ENCODE measurements around the gene CCDC80.

The CCDC80 gene

GRCh38 chr3:112649478-112649735, 8.5 kb upstream of the CCDC80 start:
- Histone ChIP-seq H3K27me3 (ENCODE audit: insufficient read depth, poor library complexity, severe bottlenecking) (no peaks in the 10 kb centered on the region), H3K27ac (replicated peaks) (no peak overlapping the region), H3K4me3 (replicated peaks; ENCODE audit: insufficient read depth, low read length) (no peak overlapping the region)
- no peak for TF ChIP-seq SPI1 (IDR thresholded peaks at IDR 0.05; ENCODE audit: borderline replicate concordance, low read depth)
- TF ChIP-seq POLR2AphosphoS5 (IDR thresholded peaks at IDR 0.05; ENCODE audit: low read depth), result no peak
- TF ChIP-seq GABPA (IDR thresholded peaks at IDR 0.05; ENCODE audit: low read depth), result no peak
- TF ChIP-seq REST (IDR thresholded peaks at IDR 0.05; ENCODE audit: insufficient replicate concordance, low read depth), result no peak
- TF ChIP-seq CTCF (IDR thresholded peaks at IDR 0.05; ENCODE audit: insufficient read depth, low read length), result no peak
- no peak for DNase-seq (ENCODE audit: low read depth in 1 of 2, low spot score in 1 of 2)

GRCh38 chr3:112647122-112647521, 6.2 kb upstream of the CCDC80 start:
- Histone ChIP-seq H3K27ac (replicated peaks) (no peak overlapping the region), H3K4me3 (replicated peaks; ENCODE audit: insufficient read depth, low read length) (no peak overlapping the region), H3K27me3 (ENCODE audit: insufficient read depth, poor library complexity, severe bottlenecking) (no peaks in the 10 kb centered on the region)
- no peak for DNase-seq (ENCODE audit: low read depth in 1 of 2, low spot score in 1 of 2)
- TF ChIP-seq CTCF (IDR thresholded peaks at IDR 0.05; ENCODE audit: insufficient read depth, low read length), result no peak
- TF ChIP-seq REST (IDR thresholded peaks at IDR 0.05; ENCODE audit: insufficient replicate concordance, low read depth), result no peak
- TF ChIP-seq POLR2AphosphoS5 (IDR thresholded peaks at IDR 0.05; ENCODE audit: low read depth), result no peak
- TF ChIP-seq GABPA (IDR thresholded peaks at IDR 0.05; ENCODE audit: low read depth), result no peak
- no peak for TF ChIP-seq SPI1 (IDR thresholded peaks at IDR 0.05; ENCODE audit: borderline replicate concordance, low read depth)

GRCh38 chr3:112646623-112647022, 5.7 kb upstream of the CCDC80 start:
- H3K27ac ChIP-seq (replicated peaks), result no peak overlapping the region
- H3K27me3 ChIP-seq (ENCODE audit: insufficient read depth, poor library complexity, severe bottlenecking), result no peaks in the 10 kb centered on the region
- TF ChIP-seq POLR2AphosphoS5 (IDR thresholded peaks at IDR 0.05; ENCODE audit: low read depth), result no peak
- no peak for DNase-seq (ENCODE audit: low read depth in 1 of 2, low spot score in 1 of 2)
- no peak overlapping the region for H3K4me3 ChIP-seq (replicated peaks; ENCODE audit: insufficient read depth, low read length)

- TF ChIP-seq POLR2AphosphoS5 (IDR thresholded peaks at IDR 0.05; ENCODE audit: low read depth) (no peak), REST (IDR thresholded peaks at IDR 0.05; ENCODE audit: insufficient replicate concordance, low read depth) (no peak), SPI1 (IDR thresholded peaks at IDR 0.05; ENCODE audit: borderline replicate concordance, low read depth) (no peak), GABPA (IDR thresholded peaks at IDR 0.05; ENCODE audit: low read depth) (no peak), CTCF (IDR thresholded peaks at IDR 0.05; ENCODE audit: insufficient read depth, low read length) (no peak)
- no peak overlapping the region for H3K27ac ChIP-seq (replicated peaks)
- H3K4me3 ChIP-seq (replicated peaks; ENCODE audit: insufficient read depth, low read length), result no peak overlapping the region
- H3K27me3 ChIP-seq (ENCODE audit: insufficient read depth, poor library complexity, severe bottlenecking), result no peaks in the 10 kb centered on the region
- no peak for DNase-seq (ENCODE audit: low read depth in 1 of 2, low spot score in 1 of 2)
Observed at GRCh38 chr3:112644453-112644852, 3.5 kb upstream of the CCDC80 start.

Measured in HL-60 (cell line).